ENCODE results near the gene DCDC2B. TPM values are rescaled to one million over a fixed set of nuclear protein-coding genes. Genes with fewer than 3 reads are reported as not detected.
A peak's percentile ranks its signal among the peaks of the same experiment; 100 is the strongest.

DCDC2B gene
- total and polyA plus RNA-seq, 2 of the 13 experiments (the other 11 are each of a cell fraction or from before 2014, with no cell fraction given) = not detected

DNA sequence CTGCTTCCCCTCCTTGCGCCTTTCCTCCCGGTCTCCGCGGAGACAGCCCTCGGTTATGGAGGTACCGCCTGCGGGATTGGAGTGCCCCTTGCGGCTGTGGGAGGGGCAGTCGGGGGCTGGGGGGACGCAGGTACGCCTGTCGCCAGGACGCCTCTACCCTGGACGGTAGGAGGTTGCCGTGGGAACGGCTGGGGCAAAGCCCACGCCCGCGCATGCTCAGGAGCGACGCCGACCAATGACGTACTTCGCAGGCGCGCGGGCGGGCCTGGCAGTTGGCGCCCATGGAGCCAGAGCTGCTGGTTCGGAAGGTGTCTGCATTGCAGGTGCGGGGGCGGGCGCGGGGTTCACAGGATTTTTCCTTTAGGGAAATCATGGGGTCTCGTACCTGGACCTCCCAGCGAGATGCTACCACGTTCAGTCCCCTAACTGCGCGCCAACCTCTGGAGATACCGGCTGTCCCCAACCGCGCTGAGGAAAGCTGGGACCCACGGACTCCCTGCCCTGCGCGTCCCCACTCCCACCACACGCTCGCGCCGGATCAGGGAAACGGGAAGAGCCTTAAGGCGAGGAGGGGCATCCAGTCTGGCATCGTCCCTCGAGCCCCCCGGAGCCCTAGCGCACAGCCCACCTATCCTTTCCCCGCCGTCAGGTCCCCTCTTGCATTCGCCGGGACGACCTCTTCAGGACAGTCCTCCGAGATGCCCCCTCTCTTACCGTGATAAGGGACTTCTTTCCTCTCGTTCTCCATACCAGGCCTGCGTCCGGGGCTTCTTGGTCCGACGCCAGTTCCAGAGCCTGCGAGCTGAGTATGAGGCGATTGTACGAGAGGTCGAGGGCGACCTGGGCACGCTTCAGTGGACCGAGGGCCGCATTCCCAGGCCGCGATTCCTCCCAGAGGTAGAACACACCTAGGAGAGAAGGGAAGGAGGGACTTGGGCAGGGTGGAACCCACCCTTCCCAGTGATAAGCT lies 3.2 kb upstream of the DCDC2B start, which contains the start of gene IQCC (continued):
- TF ChIP-seq, protein P1, sequence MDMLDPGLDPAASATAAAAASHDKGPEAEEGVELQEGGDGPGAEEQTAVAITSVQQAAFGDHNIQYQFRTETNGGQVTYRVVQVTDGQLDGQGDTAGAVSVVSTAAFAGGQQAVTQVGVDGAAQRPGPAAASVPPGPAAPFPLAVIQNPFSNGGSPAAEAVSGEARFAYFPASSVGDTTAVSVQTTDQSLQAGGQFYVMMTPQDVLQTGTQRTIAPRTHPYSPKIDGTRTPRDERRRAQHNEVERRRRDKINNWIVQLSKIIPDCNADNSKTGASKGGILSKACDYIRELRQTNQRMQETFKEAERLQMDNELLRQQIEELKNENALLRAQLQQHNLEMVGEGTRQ (IDR thresholded peaks at IDR 0.05; ENCODE audit: low read depth, low read length) = no peak
- TF ChIP-seq, protein P1 (CRISPR knock-in tag; IDR thresholded peaks at IDR 0.05; ENCODE audit: borderline replicate concordance) = no peak
- TF ChIP-seq HOXA3 (CRISPR knock-in tag; IDR thresholded peaks at IDR 0.05) (0 out of 2 replicates have a peak, but pooled peaks have one; percentile 49), MAZ (IDR thresholded peaks at IDR 0.05; ENCODE audit: borderline replicate concordance, low read depth, low read length) (peak; percentile 25; the same call in 1 of the 2 replicates), MAZ (CRISPR knock-in tag; IDR thresholded peaks at IDR 0.05; ENCODE audit: low read depth) (no peak), ZNF773 (CRISPR knock-in tag; IDR thresholded peaks at IDR 0.05; ENCODE audit: borderline replicate concordance) (no peak), PHF5A (CRISPR knock-in tag; IDR thresholded peaks at IDR 0.05; ENCODE audit: low read depth, unreplicated experiment) (no peak), NKX3-1 (CRISPR knock-in tag; IDR thresholded peaks at IDR 0.05) (no peak), ESRRA (CRISPR knock-in tag; IDR thresholded peaks at IDR 0.05; ENCODE audit: low read depth) (no peak), SMAD3 (CRISPR knock-in tag; IDR thresholded peaks at IDR 0.05) (no peak), TSC22D2 (CRISPR knock-in tag; IDR thresholded peaks at IDR 0.05; ENCODE audit: borderline replicate concordance) (no peak), HHEX (CRISPR knock-in tag; IDR thresholded peaks at IDR 0.05) (no peak), DR1 (CRISPR knock-in tag; IDR thresholded peaks at IDR 0.05) (no peak)
- TF ChIP-seq, protein P2, sequence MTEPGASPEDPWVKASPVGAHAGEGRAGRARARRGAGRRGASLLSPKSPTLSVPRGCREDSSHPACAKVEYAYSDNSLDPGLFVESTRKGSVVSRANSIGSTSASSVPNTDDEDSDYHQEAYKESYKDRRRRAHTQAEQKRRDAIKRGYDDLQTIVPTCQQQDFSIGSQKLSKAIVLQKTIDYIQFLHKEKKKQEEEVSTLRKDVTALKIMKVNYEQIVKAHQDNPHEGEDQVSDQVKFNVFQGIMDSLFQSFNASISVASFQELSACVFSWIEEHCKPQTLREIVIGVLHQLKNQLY (CRISPR knock-in tag; IDR thresholded peaks at IDR 0.05) = no peak
- TF ChIP-seq, protein P3, sequence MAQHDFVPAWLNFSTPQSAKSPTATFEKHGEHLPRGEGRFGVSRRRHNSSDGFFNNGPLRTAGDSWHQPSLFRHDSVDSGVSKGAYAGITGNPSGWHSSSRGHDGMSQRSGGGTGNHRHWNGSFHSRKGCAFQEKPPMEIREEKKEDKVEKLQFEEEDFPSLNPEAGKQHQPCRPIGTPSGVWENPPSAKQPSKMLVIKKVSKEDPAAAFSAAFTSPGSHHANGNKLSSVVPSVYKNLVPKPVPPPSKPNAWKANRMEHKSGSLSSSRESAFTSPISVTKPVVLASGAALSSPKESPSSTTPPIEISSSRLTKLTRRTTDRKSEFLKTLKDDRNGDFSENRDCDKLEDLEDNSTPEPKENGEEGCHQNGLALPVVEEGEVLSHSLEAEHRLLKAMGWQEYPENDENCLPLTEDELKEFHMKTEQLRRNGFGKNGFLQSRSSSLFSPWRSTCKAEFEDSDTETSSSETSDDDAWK (CRISPR knock-in tag; IDR thresholded peaks at IDR 0.05) = no peak
- TF ChIP-seq, protein P4, sequence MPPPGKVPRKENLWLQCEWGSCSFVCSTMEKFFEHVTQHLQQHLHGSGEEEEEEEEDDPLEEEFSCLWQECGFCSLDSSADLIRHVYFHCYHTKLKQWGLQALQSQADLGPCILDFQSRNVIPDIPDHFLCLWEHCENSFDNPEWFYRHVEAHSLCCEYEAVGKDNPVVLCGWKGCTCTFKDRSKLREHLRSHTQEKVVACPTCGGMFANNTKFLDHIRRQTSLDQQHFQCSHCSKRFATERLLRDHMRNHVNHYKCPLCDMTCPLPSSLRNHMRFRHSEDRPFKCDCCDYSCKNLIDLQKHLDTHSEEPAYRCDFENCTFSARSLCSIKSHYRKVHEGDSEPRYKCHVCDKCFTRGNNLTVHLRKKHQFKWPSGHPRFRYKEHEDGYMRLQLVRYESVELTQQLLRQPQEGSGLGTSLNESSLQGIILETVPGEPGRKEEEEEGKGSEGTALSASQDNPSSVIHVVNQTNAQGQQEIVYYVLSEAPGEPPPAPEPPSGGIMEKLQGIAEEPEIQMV (CRISPR knock-in tag; IDR thresholded peaks at IDR 0.05; ENCODE audit: low read depth) = no peak
- TF ChIP-seq, protein P5, sequence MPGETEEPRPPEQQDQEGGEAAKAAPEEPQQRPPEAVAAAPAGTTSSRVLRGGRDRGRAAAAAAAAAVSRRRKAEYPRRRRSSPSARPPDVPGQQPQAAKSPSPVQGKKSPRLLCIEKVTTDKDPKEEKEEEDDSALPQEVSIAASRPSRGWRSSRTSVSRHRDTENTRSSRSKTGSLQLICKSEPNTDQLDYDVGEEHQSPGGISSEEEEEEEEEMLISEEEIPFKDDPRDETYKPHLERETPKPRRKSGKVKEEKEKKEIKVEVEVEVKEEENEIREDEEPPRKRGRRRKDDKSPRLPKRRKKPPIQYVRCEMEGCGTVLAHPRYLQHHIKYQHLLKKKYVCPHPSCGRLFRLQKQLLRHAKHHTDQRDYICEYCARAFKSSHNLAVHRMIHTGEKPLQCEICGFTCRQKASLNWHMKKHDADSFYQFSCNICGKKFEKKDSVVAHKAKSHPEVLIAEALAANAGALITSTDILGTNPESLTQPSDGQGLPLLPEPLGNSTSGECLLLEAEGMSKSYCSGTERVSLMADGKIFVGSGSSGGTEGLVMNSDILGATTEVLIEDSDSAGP (CRISPR knock-in tag; IDR thresholded peaks at IDR 0.05; ENCODE audit: borderline replicate concordance) = peak; percentile 74; the same call in 1 of the 2 replicates
- TF ChIP-seq, protein P6, sequence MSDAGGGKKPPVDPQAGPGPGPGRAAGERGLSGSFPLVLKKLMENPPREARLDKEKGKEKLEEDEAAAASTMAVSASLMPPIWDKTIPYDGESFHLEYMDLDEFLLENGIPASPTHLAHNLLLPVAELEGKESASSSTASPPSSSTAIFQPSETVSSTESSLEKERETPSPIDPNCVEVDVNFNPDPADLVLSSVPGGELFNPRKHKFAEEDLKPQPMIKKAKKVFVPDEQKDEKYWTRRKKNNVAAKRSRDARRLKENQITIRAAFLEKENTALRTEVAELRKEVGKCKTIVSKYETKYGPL (CRISPR knock-in tag; IDR thresholded peaks at IDR 0.05) = no peak
- TF ChIP-seq, protein P7, sequence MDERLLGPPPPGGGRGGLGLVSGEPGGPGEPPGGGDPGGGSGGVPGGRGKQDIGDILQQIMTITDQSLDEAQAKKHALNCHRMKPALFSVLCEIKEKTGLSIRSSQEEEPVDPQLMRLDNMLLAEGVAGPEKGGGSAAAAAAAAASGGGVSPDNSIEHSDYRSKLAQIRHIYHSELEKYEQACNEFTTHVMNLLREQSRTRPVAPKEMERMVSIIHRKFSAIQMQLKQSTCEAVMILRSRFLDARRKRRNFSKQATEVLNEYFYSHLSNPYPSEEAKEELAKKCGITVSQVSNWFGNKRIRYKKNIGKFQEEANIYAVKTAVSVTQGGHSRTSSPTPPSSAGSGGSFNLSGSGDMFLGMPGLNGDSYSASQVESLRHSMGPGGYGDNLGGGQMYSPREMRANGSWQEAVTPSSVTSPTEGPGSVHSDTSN (CRISPR knock-in tag; IDR thresholded peaks at IDR 0.05) = no peak
